ENCODE data around the gene SH2D6.
"Not testable (repeated sequence)": the region's sequence is repeated elsewhere in the genome, so short reads cannot be mapped to it uniquely, and the experiment has no call there.

Gene SH2D6

DNA sequence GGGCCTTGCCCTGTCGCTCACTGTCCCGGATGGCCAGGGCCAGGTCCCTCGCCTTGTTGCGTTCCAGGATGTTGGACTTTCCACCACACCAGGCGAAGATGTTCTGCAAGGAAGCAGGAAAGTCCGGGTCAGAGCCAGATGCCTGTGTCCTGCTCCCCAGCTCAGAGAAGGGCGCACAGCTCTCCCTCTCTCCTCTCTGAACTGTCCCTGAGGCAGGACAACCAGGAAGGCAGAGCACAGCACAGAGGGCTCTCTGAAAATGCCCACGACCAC, 19.4 kb upstream of the SH2D6 start:
- DNase-seq = no peak

DNA sequence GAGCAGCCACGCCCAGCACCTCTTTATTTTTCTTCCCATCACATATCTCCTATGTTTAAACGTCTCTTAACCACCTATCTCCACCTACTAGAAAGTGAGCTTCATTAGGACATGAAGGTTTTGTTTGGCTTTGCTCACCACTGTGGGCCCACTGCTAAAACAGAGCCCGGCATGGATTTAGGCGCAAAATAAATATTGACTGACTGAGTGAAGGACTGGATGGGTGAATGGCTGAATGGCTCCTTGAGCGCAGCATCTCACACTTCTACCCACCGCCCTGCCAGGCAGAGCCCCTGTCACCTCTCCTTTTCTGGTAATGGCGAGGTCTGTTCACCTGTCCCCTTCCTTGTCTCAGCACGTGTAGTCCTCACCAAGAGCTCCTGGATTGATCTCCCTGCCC, 18.5 kb upstream of the SH2D6 start:
- DNase-seq = no peak

DNA sequence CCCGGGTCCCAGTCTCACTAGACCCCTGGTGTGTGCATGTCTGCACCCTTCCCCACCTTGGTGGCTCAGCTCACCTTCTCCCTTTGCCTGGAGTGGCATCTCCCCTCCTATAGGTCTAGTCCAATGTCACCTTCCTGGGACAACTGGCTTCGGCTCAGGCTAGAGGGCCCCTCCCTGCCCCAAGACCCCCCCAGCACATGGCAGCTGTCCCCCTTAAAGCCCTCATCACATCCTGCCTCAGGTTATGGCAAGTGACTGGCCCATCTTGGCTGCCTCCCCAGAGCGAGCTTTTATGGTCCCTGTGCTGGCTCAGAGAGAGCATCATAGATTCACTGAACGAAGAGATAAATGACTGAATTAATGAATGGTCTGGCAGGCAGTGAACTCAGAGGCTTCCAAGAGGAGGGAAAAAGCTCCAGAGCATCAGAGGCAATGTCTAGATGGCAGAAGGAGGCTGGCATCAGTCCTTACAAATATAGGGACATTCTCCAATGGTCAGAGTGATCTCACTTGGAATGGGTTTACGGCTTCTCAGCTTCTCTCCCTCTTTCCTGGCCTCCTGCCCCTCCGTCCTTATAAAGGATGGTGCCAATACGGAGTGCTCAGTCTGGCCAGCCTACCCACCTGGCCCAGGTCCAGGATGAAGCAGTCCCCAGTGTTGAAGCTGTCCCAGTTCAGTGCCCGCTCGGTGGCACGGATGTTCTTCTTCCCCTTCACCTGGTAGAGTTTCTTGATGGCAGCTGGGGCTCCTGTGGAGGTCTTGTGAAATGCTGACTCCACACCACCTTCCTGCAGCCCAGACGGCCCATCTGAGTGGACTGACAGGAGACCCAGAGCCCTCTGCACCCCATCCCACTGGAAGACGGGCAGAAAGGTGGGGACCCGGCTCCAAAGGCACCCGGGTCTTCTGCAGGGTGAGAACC, 17.7 kb upstream of the SH2D6 start:
- no peak for DNase-seq

DNA sequence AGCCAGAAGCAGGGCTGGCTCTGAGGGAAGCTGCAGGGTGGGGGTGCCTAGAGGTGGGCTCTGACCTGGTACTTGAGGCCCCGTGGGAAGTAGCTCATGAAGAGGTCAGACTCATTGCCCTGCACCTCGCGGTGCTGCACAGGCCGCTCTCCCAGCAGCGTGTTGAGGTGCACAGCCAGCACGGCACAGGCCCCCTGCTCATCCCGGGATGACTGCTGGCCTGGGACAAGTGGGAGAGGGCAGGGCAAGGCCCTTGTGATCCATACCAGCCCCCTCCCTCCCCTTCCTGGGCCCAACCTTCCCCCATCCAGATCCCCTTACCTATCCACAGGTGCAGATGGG, 17.1 kb upstream of the SH2D6 start:
- DNase-seq = no peak

DNA sequence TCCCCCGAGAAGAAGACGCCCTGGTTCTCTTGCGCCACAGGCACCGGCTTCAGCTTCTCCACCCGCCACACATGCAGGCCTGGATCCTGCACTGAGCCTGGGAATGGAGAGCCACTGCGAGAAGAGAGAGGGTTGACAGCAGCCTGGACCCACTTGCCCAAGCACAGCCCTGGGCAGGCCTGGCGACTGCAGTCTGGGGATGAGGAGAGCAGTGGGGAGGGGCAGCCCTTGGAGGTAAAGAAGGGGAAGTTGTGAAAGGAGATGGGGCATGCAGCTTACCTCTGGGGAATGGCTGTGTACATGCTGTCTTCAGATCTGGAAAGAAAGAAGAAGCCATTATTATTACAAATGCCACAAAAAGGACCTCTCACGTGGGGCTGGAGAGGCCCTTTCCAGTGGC, 16.7 kb upstream of the SH2D6 start:
- DNase-seq = peak; percentile 35 to 50

DNA sequence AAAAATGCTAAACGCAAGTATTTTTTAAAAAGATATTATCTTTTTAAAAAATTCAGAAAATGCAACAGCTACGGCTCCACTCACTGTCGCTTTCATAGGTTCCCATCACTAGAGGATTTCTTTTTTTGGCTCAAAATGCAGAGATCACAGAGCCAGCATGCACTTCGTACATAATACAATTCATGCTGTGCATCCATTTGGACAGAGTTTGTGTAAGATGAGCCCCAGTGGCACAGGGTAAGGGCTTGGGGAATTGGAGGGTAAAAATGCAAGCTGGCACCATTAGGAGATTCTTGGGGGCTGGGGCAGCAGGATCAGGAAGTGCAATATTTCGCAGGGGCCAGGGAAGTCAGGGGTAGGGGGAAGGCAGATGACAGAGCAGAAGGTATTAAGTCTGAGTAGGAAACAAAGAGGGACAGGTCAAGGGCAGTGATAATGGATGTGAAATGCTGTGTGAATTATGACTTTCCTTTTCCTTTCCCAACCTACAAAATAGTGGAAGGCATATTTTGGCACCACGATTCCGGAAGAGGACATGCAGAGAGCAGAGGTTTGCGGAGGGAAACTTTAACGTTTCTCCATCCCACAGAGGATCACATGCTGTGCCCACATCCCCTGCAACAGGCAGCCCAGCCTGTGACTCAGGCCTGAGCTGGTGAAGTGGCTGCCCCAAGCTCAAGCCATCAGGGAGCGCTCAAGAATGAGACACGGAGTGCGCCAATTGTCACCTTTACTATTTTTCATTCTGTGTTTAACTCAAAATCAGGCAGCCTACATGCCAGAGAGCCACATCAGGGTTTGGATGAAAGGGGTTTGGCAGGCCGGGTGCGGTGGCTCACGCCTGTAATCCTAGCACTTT, 13.1 kb upstream of the SH2D6 start:
- peak; percentile 86 for DNase-seq

DNA sequence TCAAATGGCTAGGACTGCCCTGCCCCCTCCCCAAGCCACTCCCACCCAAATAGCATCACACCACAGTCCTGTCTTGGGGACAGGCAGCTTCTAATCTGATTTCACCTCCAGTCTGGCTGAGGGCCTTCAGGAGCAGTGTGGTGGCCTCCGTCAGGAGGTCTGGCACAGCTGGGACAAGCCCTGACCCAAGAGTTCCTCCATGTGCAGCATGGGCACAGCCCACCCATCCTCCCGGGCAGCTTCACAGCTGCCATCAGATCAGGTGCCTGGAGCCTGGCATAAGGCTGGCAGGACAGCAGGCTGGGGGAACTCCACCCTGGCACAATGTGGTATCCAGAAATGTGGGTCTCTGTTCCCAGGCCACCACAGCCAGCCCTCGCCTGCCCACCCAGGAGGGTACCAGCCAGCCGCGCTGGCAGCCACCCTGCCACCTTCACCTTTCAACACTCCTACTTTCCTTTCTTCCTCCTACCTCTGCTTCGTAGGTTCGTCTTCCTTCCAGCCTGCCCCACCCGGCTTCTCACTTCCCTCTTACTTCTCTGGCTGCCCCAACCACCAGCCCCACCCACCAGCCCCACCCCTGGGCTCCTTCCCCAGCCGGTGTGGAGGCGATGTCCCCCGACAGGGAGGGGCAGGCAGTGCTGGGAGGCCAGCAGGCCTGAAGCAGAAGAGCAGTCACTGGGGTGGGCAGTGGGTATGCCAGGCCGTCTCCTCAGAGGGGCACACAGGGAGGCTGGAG, 8.5 kb upstream of the SH2D6 start, which contains the start of gene CAPG:
CAPG (minus strand) TSS at position 522 of the 739 bp plus-strand sequence. CDS start 8,221 bp downstream, outside the sequence.
- peak; percentile 13 to 36 for DNase-seq

DNA sequence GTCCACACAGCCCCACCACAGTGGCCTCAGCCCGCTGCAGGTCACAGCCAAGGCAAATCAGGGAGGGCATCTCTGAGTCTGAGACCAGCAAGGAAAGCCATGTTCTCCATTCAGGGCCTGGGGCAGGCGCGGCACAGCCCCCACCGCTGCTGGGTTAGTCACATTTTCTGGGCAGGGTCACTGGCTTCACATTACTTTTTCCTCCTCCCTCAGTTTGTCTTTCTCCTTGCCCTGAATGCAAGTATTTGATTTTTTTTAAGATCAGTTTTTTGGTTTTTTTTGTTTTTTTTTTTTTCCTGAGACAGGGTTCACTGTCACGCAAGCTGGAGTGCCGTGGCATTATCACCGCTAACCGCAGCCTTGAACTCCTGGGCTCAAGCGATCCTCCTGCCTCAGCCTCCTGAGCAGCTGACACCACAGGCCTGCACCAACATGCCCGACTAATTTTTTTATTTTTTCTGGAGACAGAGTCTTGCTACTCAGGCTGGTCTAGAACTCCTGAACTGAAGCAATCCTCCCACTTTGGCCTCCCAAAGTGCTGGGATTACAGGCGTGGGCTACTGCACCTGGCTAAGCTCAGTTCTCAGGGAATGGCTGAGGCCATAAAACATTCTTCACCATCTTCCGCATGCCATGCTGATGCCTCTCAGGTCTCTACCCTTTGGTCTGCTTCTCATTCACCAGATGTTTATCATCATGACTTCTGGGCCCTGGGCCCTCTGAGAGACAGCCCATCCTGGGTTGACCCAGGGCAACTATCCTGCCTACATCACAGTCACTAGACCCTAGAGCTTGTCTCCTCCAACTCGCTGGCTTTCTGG, 7.7 kb upstream of the SH2D6 start:
- no peak for DNase-seq

DNA sequence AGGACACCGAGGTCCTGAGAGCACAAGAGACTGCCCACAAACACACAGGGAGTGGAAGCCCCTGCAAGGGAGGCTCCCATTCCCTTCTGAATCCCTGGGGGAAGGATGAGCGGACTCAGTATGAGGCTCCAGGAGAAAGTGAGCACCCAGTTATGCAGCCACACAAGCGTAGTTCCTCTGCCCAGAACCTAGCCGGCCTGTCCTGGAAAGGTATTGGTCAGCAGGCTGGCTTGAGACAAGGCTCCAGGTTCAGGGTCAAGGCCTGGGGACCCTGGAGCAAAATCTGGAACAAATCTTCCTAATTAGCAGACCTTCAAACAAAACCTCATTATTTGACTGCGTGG, 7.1 kb upstream of the SH2D6 start:
- no peak for DNase-seq

DNA sequence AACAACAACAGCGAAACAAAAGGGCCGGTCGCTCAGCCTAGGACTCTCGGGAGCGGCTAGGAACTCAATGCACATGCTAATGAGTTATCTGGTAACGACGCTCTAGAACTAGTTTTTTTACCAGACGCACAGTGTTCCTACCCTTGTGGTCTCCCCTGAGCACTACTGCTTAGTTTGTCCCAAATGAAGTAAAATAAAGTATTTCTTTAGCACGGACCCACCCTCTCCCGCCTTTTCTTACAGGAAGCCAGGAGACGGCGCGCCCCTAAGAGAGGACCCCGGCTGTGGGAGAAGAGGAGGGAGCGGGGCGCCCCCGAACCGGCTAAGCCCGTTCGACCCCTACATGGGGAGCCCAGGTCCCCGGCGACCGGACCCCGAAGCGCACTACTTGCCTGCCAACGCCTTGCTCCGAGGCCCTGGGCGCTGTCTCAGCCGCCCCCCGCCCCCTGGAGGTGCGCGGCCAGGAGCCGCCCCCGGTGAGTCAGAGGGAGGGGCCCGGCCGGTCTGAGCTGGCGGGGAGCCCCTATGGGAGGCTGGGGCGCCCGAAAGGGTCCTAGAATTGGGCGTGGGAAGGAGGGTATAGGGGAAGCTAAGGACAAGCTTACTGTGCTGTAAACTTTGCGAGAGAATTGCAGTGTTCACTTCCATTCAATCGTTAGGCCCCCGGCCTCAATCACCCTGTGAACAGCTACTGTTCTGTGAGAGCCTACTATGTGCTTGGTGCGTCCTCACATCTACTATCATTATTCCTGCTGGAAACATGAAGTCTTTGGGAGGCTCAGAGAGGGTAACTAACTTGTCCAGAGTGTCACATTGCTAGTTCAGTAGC, 4.7 kb upstream of the SH2D6 start:
- no peak for DNase-seq

DNA sequence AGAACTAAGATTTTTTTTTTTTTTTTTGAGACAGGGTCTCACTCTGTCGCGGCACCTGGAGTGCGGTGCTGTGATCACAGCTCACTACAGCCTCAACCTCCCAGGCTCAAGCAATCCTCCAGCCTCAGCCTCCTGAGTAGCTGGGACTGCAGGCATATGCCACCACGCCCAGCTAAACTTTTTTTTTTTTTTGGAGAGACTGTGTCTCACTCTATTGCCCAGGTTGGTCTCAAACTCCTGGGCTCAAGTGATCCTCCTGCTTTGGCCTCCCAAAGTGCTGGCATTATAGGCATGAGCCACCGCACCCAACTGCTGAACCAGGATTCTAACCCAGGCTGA, 4.1 kb upstream of the SH2D6 start:
- DNase-seq = not testable (repeated sequence)

DNA sequence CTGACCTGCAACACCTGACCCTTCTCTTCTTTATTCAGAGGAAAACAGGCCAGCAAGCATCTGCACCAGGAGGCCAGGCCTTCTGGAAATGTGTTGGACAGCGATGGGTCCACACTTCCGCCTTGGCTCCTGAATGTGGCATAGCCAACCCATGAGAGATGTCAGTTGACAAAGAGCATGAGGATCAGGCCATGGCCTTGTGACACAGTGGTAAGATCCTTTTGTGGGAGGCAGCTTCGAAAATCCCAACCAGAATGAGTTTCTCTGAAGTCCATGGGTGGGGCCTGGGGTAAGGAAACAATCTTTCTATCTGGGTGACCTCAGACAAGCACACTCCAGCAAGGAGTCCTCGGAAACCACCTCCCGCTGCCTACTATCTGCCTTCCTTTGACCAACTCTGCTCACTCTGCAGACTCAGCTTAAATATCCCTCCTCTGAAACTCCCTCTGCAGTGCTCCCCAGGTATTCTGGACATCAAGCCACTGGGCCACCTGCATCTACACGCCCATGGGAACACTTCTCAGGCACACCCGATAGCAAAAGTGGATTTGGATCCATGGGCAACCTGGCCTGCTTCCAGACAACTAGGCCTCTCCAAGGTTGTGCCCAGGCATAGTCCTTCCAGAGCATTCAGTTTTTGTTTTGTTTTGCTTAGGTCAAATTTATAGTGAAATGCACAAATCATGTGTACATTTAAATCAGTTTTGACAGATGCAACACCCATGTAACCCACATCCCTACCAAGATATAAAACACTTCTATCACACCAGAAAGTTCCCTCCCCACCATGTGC, 3.6 kb upstream of the SH2D6 start:
- DNase-seq = no peak

DNA sequence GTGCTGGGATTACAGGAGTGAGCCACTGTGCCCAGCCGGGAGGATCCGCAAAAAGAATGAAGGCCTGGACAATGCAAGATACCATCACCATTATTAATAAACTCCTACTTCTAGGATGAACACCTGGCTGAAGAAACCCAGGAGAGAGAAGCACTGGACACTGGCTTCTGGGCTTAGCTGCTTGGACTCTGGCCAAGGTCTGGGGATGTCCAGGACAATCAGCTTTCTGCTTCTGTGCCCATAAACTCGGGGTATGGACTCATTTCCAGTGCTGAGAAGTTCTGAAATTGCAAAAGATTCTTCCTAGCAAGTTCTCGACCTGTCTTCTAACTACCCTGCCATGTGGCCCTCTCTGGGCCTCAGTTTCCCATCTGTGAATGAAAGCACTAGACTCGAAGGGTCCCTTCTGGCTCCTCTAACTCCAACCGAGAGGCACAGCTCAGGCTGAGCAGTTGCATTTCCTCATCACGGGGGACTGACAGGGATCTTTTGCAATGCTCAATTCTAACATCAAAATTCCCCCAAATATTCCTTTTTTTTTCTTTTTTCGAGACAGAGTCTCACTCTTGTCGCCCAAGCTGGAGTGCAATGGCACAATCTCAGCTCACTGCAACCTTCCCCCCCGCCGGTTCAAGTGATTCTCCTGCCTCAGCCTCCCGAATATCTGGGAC, 2.4 kb upstream of the SH2D6 start:
- DNase-seq = no peak

DNA sequence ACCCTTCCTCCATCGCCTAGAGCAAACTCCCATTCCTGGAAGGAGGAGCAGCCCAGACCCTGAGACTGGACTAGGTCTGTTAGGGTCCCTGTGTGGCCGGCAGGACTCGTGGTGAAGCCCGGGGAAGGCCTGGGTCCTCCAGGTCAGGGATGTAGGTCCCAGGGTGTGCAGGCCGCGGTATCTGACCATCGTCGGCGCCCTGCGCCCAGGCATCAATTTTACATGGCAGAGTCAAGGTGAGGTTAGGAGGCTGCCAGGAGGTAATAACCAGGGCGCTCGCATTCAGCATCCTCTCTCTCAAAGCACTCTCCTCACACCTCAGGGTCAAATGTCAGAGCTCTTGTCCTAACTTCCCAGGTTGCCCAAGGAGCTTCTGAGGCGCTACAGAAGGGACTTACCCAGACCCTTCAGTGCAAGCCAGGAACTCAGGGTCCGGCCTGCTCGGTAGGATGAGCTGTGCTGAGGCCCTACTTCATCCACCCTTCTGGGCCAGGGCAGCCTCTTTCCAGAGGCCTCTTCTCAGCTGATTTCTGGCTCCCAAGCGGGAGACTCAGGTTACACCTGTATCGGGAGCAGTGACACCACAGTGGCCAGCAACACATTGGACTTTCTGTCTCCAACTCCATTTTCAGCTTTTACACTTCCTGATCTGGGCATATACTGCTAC, 628 bp downstream of the SH2D6 start:
- DNase-seq = no peak

DNA sequence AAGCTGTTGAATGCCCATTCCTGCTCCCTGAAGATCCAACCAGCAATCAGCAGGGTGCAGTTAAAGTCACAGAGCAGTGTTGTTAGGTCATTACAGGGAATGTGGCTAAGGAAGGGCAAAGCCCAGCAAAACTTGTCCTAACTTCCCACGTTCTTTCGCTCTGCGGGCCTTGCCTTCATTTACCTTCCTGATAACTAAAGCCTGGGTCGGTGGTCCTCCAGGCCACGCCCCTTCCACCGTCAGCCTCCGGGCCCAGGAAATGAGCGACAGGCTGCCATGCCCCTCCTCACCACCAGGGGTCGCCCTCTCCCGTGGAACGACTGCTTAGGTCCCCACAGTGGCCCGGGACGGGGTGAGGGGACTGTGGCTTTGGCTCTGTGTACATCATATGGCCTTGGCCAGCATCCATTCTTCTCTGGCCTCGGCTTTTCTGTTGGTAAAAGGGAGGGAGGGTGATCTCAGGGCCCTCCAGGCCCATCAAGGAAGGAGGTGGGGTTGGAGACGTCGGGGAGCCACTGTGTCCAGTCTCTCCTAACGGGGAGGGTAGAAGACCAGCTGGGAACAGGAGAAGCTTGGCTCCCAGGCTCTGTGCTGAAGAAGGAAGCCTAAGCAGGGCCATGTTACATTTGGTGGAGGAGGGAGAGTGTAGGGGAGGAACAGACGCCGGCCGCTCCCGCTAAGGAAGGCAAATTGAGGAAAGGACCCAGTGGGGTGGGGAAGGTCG, 2.2 kb downstream of the SH2D6 start:
- peak; percentile 77 to 82 for DNase-seq

DNA sequence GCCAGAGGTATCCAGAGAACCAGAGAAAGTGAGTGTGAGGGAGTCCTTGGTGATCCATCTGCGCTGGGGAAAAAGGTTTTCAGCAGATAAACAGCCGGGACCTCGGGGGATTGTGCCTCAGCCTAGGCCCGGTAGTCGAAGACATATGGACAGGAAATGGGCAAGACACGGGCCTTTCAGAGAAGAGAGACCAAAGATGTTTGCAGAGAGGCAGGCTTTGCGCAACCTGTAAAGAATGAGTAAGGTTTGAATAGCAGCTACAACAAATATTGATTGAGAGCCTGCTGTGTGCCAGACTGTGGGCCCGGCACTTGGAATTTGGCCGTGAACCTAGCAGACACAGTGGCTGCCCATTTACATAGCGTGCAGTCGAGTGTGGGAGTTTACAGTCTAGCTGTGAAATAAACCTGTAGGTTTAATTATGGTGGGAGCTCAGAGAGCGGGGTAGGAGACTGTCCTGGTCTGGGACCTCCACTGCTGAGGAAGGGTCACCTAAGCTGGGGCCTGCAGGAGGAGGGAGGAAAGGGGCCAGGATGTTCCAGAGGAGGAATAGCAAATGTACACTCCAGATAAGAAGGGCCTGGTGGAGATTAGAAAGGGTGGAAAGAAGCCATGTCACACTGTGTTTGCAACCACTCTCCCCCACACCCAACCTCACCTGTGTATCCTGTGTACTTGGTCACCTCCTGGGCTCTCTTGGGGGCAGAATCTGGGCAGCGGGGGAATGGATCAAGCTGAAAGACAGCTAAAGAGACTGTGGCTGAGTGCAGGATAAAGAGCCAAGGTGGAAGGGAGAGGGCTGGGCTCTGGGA, 3.0 kb downstream of the SH2D6 start:
- no peak for DNase-seq

DNA sequence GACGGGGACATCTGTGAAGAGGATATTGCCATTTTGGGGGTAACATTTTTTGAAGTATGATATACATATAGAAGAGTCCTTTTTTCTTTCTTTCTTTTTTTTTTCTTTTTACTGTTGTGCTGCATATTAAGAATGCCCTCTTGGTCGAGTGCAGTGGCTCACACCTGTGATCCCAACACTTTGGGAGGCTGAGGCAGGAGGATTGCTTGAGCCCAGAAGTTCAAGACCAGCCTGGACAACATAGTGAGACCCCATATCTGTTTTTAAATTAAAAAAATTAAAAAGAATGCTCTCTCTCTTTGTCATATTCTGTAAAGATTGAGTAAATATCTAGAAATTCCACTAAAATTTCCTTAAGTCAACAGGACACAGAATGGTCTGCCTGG, 3.6 kb downstream of the SH2D6 start:
- no peak for DNase-seq

DNA sequence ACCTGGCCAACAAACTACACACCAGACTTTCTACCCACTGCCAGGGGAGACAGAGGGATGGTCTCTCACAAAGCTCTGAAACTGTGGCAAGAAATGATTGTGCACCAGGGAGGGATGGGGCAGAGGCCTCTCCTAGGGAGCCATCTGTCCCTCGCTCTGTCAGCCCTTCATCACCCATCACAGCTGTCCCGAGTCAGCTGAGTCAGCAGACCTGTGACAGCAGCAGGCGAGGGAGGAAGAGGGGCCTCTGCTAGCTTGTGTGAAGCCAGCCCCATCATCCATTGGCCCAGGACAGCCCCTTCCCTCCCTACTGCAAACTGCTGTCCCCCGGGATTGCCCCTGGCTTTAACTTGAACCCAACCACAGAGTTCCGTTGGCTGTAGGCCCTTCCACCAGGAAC, 5.0 kb downstream of the SH2D6 start:
- no peak for DNase-seq
